Fibroblast of peridontal ligament (primary cell): ENCODE results near the gene GALR2.

Experiments
- DNase-seq: peaks from one replicate; pipeline ENCODE4 v3.0.0-alpha.2; 2010; ENCODE audit errors: extremely low read depth

GALR2 gene

DNA sequence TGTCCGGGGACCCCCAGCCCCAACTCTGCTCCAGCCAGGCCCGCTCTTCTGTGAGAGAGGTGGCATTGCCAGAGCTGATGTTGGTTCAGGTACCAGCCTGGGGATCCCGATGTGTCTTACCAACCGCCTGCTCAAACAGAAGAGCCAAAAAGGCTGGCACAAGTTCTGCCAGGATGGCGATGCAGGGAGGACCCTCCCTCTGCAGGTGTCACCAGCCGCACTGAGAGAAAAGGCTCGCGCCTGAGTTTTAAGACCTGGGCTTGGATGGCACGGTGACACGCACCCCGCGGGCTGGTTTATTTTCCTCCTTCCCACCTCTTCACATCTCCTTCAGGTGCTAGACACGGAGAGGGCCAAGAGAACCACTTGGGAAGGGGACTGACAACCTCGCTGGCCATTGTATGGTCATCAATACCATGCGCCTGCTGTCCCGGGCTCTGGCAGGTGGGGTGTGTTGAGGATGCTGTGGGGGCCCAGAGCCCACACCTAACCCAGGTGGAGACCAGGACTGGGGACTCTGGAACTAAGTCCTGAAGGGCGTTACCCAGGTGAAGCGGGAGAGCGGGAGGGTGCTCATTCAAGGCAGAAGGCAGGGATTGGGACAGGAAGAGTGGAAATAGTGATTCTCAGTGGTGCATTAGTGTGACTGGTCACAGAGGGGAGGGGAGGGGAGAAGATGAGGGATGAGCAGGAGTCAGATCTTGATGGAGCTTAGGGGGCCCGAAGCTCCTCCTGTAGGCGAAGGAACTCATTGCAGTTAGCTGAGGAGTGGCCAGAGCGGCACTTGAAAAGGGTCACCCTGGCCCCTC, 50.2 kb downstream of the GALR2 start:
- DNase-seq: no peak

DNA sequence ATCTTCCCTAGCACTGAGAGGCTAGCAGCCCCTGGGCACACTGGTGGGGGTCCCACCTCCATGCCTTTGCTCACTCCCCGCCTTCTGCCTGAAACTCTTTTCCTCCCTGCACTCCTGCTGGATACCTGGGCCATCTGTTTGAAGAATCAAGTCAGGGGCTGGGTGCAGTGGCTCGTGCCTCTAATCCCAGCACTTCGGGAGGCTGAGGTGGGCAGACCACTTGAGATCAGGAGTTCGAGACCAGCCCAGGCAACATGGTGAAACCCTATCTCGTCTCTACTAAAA, 50.8 kb downstream of the GALR2 start:
- DNase-seq: no peak

DNA sequence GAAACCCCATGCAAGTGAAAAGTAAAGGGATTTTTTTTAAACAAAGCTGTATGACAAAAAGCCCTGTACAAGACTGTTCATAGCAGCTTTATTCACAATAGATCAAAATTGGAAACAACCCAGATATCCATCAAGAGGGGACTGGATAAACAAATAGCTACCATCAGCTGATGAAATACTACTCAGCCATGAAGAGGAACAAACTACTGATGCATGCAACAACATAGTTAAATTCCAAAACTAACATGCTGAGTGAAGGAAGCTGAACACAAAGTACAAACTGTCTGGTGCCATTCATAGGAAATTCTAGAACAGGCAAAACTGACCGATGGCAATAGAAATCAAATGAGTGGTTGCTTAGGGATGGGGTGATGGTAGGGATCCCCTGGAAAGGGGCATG, 51.3 kb downstream of the GALR2 start:
- no peak for DNase-seq
